SK-N-SH (cell line): ENCODE data around the gene PLET1. TPM values are rescaled to one million over a fixed set of nuclear protein-coding genes. Genes with fewer than 3 reads are reported as not detected.

Experiments used
- CTCF ChIA-PET: fragments of 300-600, 350-600 bp; formaldehyde crosslinking; extraction: SDS; loops from one replicate; lab custom pipeline; 2021; lab: Yijun Ruan, JAX
- POLR2A ChIA-PET: fragments of 350-600 bp; sonication (Branson Sonifier 250); formaldehyde crosslinking; extraction: SDS; loops from one replicate; lab custom pipeline; 2020; ENCODE audit warnings: antibody characterized with exemption, inconsistent platforms; lab: Yijun Ruan, JAX
- DNase-seq: peaks from one replicate; pipeline ENCODE4 v3.0.0; 2012
- H2AFZ ChIP-seq: fragments of 200-600 bp; sonication (generic); 2 replicates; pipeline ENCODE4 v1.8.1; 2016; ENCODE audit warnings: antibody characterized with exemption, mild to moderate bottlenecking, low read depth
- H3F3A ChIP-seq: fragments of 200-600 bp; sonication (generic); replicated peaks from 2 replicates; pipeline ENCODE3; 2016; ENCODE audit warnings: antibody characterized with exemption, mild to moderate bottlenecking; ENCODE audit not compliant: insufficient read depth
- H3K27ac ChIP-seq, 2 experiments: fragments of 200-500 bp in 1 of 2; fragments of 200-600 bp in 1 of 2; sonication (Bioruptor generic) in 1 of 2; sonication (generic), shearing (Covaris generic) in 1 of 2; 2 replicates each; pipeline versions ENCODE4 v1.5.1 to v1.6.1; 2014 to 2016; ENCODE audit warnings: low read depth in 2 of 2, inconsistent platforms in 1 of 2, low read length in 1 of 2, mild to moderate bottlenecking in 1 of 2, mixed read lengths in 1 of 2
- H3K27me3 ChIP-seq: fragments of 200-600 bp; sonication (generic), shearing (Covaris generic); 2 replicates; pipeline ENCODE4 v1.6.1; 2016; ENCODE audit warnings: mixed run types; ENCODE audit not compliant: insufficient read depth
- H3K36me3 ChIP-seq, 2 experiments: fragments of 200-500 bp in 1 of 2; fragments of 200-600 bp in 1 of 2; sonication (Bioruptor generic) in 1 of 2; sonication (generic) in 1 of 2; replicated peaks in 1 of 2; 2 replicates each; pipeline versions ENCODE3 to v1.5.1; 2014 to 2016; ENCODE audit warnings: low read length in 1 of 2, mild to moderate bottlenecking in 1 of 2; ENCODE audit not compliant: insufficient read depth in 2 of 2, control insufficient read depth in 1 of 2
- H3K4me1 ChIP-seq, 2 experiments: fragments of 200-500 bp in 1 of 2; fragments of 200-600 bp in 1 of 2; sonication (Bioruptor generic) in 1 of 2; sonication (generic), shearing (Covaris generic) in 1 of 2; 2 replicates each; pipeline versions ENCODE4 v1.5.1 to v1.6.1; 2014 to 2016; ENCODE audit warnings: low read depth in 1 of 2, low read length in 1 of 2, mixed run types in 1 of 2; ENCODE audit not compliant: insufficient read depth in 2 of 2, control insufficient read depth in 1 of 2
- H3K4me2 ChIP-seq: fragments of 200-600 bp; sonication (generic), shearing (Covaris generic); 2 replicates; pipeline ENCODE4 v1.6.1; 2017; ENCODE audit warnings: mixed run types
- H3K4me3 ChIP-seq, 2 experiments: fragments of 200-500 bp in 1 of 2; fragments of 200-600 bp in 1 of 2; sonication (Bioruptor generic) in 1 of 2; sonication (generic), shearing (Covaris generic) in 1 of 2; 2 replicates each; pipeline versions ENCODE4 v1.5.1 to v1.8.1; 2014 to 2016; ENCODE audit warnings: low read depth in 2 of 2, inconsistent platforms in 1 of 2, low read length in 1 of 2, mild to moderate bottlenecking in 1 of 2, mixed read lengths in 1 of 2, moderate library complexity in 1 of 2
- H3K79me2 ChIP-seq: fragments of 200-600 bp; sonication (generic); 2 replicates; pipeline ENCODE4 v1.8.1; 2017; ENCODE audit warnings: mild to moderate bottlenecking; ENCODE audit not compliant: insufficient read depth
- H3K9ac ChIP-seq: fragments of 200-600 bp; sonication (generic); 2 replicates; pipeline ENCODE4 v1.6.1; 2017; ENCODE audit warnings: mixed run types
- H3K9me2 ChIP-seq: fragments of 200-600 bp; sonication (generic); 2 replicates; pipeline ENCODE4 v1.6.1; 2017; ENCODE audit warnings: mixed run types
- H3K9me3 ChIP-seq: fragments of 200-600 bp; sonication (generic); 2 replicates; pipeline ENCODE4 v1.6.1; 2017; ENCODE audit warnings: mixed run types, mild to moderate bottlenecking, moderate library complexity
- H4K20me1 ChIP-seq: fragments of 200-600 bp; sonication (generic); 2 replicates; pipeline ENCODE4 v1.6.1; 2017; ENCODE audit warnings: mild to moderate bottlenecking, mixed run types; ENCODE audit not compliant: insufficient read depth
- CHD2 ChIP-seq: fragments of 150-350 bp; IDR thresholded peaks from 2 replicates; pipeline ENCODE4 v1.6.1; 2018; ENCODE audit warnings: low read length; ENCODE audit not compliant: partially characterized antibody
- CTCF ChIP-seq: fragments of 200-600 bp; sonication (generic); IDR thresholded peaks from 2 replicates; pipeline ENCODE4 v1.6.1; 2017; ENCODE audit warnings: antibody characterized with exemption, mild to moderate bottlenecking, moderate library complexity
- ELF1 ChIP-seq: IDR thresholded peaks from 2 replicates; pipeline ENCODE4 v1.4.0; 2012
- GABPA ChIP-seq: IDR thresholded peaks from 2 replicates; pipeline ENCODE4 v1.4.0; 2012; ENCODE audit warnings: low read depth, mild to moderate bottlenecking
- JUND ChIP-seq: IDR thresholded peaks from 2 replicates; pipeline ENCODE4 v1.4.0; 2012
- MAX ChIP-seq: IDR thresholded peaks from 2 replicates; pipeline ENCODE4 v1.4.0; 2012; ENCODE audit warnings: low read depth
- NFIC ChIP-seq: IDR thresholded peaks from 2 replicates; pipeline ENCODE4 v1.4.0; 2012; ENCODE audit warnings: borderline replicate concordance
- POLR2AphosphoS5 ChIP-seq: IDR thresholded peaks from 2 replicates; pipeline ENCODE4 v1.6.1; 2012; ENCODE audit warnings: low read depth, low read length
- RAD21 ChIP-seq: IDR thresholded peaks from 2 replicates; pipeline ENCODE4 v1.6.1; 2012; ENCODE audit warnings: mild to moderate bottlenecking, low read length
- RFX5 ChIP-seq: IDR thresholded peaks from 2 replicates; pipeline ENCODE4 v1.6.1; 2012; ENCODE audit warnings: mild to moderate bottlenecking, improper control_type of control experiment, low read length
- SMC3 ChIP-seq: IDR thresholded peaks from 2 replicates; pipeline ENCODE4 v1.6.1; 2012; ENCODE audit warnings: low read depth, low read length, improper control_type of control experiment
- TCF12 ChIP-seq: IDR thresholded peaks from 2 replicates; pipeline ENCODE4 v1.4.0; 2012
- ZBTB33 ChIP-seq: IDR thresholded peaks from 2 replicates; pipeline ENCODE4 v1.4.0; 2012; ENCODE audit warnings: low read depth, borderline replicate concordance
- WGBS: methylation state at CpG from one replicate; pipeline ENCODE4 v1.1.6; 2017; ENCODE audit warnings: low lambda C conversion rate; 5-methylcytosine and 5-hydroxymethylcytosine counted together
- polyA plus RNA-seq, 3 experiments: library from polyadenylated mRNA; depleted of rRNA; stranded (reverse); fragments of >200 nt; gene quantifications; 2 replicates each; pipeline ENCODE4 v1.2.3, GENCODE V29; 2012

The PLET1 gene
- polyA plus RNA-seq, 1 of the 3 experiments (the other 2 are of a cell fraction) = not detected

- Histone ChIP-seq H3K4me2 (no peak overlapping the region), H3K9me3 (no peaks in the 10 kb centered on the region), H3K27me3 (no peaks in the 10 kb centered on the region)
- DNase-seq = no peak
- no peak for TF ChIP-seq CHD2
- no peak for TF ChIP-seq MAX
- no peak for TF ChIP-seq POLR2AphosphoS5
- no peak for TF ChIP-seq RFX5
- TF ChIP-seq, all 33 proteins: peak for 0
- H3F3A ChIP-seq = no peaks in the 10 kb centered on the region
- no peaks in the 10 kb centered on the region for H3K9me2 ChIP-seq
- ChIA-PET POLR2A (interaction anchor here (0.5 to 1.3 kb wide), 2 partner anchors 59 to 339 kb away, joined by 3 to 4 read pairs; no protein-coding TSS in a partner anchor), CTCF (interaction anchor here (0.6 to 17.1 kb wide), 7 partner anchors 11 to 1068 kb away, joined by 3 to 620 read pairs (median 4); partner anchors contain the start of genes PLET1, SDHD and TIMM8B)
- peak overlapping the region; percentile 66; the same call in 1 of the 2 replicates for H2AFZ ChIP-seq
- no peaks in the 10 kb centered on the region for H4K20me1 ChIP-seq
- peaks cover 3 to 26% of the 10 kb centered on the region in 2 experiments for H3K4me1 ChIP-seq
- no peaks in the 10 kb centered on the region for H3K36me3 ChIP-seq
- WGBS = 58% methylated on average over 3 of the region's 3 CpGs
- H3K4me3 ChIP-seq = no peak overlapping the region
- no peak overlapping the region for H3K9ac ChIP-seq
- no peak overlapping the region for H3K27ac ChIP-seq
- H3K79me2 ChIP-seq = no peaks in the 10 kb centered on the region; the same call in 1 of the 2 replicates
Measured at GRCh38 chr11:112221274-112221835, 39.3 kb downstream of the PLET1 start.

GRCh38 chr11:112219476-112220232 lies 41.0 kb downstream of the PLET1 start:
- no peaks in the 10 kb centered on the region for H3K36me3 ChIP-seq
- 37% methylated on average over 7 of the region's 7 CpGs for WGBS
- no peaks in the 10 kb centered on the region for H3K27me3 ChIP-seq
- no peaks in the 10 kb centered on the region for H3K9me2 ChIP-seq
- H3K9ac ChIP-seq = no peak overlapping the region
- TF ChIP-seq TCF12 = no peak
- TF ChIP-seq CTCF = peak; percentile 78
- TF ChIP-seq GABPA = no peak
- no peak for TF ChIP-seq ZBTB33
- no peak for TF ChIP-seq NFIC
- TF ChIP-seq SMC3 = peak; percentile 97
- no peak for TF ChIP-seq JUND
- TF ChIP-seq RAD21 = peak; percentile 95
- no peak for TF ChIP-seq ELF1
- TF ChIP-seq, all 33 proteins: peak for 3
- peaks cover 3 to 21% of the 10 kb centered on the region in 2 experiments for H3K4me1 ChIP-seq
- POLR2A ChIA-PET = no interaction called here
- no peaks in the 10 kb centered on the region for H4K20me1 ChIP-seq
- no peaks in the 10 kb centered on the region for H3F3A ChIP-seq
- H3K9me3 ChIP-seq = no peaks in the 10 kb centered on the region
- DNase-seq = peak; percentile 72
- H3K4me3 ChIP-seq = no peak overlapping the region; a peak in 1 of 4 replicates
- H2AFZ ChIP-seq = peak overlapping the region; percentile 61; the same call in 1 of the 2 replicates
- H3K27ac ChIP-seq = no peak overlapping the region
- no peaks in the 10 kb centered on the region for H3K79me2 ChIP-seq
- H3K4me2 ChIP-seq = no peak overlapping the region
- CTCF ChIA-PET = interaction anchor here (0.5 to 17.1 kb wide), 34 partner anchors 9 to 1081 kb away, joined by 3 to 620 read pairs (median 4); partner anchors contain the start of gene PLET1
